Measurements from ENCODE around the gene EBPL.
"Not testable (repeated sequence)": the region's sequence is repeated elsewhere in the genome, so short reads cannot be mapped to it uniquely, and the experiment has no call there.

Gene EBPL

DNA sequence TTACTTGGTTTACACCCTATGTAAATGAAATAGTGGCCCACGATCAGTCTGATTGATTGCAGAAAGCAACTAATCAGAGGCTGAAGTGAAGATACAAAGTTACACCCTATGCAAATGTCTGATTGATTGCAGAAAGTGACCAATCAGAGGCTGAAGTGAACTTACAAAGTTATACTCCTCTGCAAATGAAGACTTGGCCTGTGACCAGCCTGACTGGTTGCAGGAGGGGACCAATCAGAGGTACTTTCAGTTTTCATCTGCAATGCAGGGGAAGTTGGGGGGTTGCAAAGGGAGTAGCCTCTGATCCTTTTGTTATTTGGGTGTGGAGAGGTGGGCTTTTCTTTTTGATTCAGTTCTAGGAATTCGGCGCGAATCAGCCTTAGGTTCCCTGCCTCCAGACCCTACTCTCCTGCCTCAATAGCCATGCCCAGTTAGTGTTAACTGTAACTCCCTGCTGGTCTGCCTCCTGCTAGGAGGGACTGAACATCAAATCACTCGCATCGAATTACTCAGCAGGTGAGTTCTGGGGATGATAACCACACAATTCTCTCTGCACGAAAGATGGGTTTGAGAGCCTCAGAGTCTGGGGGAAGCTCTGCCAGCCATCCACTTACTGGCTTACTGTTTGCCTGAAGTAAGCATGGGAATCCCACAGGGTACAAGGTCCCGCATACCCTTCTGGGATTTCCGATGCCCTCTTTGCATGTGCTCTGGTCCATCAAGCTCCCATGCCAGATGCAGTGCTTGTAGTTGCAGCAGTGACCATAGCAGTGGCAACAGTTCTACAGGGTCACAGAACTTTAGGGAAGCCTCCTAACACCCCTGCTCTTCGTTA is 55.5 kb downstream of the EBPL start:
- no peak for DNase-seq (ENCODE audit: low read depth)

DNA sequence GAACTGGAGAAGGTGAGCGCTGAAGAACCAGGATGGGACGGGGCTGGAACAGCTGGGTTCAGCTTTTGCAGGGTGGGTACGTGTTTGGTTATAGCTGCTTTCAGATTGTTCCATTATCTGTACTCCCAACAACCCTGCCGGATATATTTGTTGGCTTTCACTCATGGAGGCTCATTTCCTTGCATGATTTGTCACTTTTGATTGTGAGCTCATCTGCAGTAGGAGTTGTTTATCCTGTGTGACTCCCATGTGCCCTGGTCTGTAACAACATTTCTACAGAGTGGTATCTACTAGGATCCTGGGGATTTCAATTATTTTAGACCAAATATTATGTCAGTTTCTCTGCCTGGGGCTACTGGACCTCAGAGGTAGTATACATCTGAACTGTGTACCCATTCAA is 57.6 kb downstream of the EBPL start:
- DNase-seq (ENCODE audit: low read depth) = no peak

DNA sequence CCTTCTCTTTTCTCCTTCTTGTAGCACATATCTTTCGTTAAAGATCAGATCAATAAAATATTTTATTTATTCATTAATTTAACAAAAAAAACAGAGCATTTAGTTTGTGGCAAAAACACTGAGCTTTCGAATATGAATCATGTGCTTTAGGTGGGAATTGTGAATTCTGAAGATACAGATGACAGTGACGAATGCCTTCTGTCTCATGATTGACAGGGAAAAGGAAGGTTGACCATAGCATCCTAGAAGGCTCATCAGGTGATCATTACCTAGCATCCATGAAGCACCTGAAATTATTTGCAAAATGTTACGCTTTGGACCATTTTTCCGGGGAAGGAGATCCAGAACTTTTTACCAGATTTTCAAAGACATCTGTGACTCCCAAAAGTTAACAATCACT is 59.1 kb downstream of the EBPL start:
- no peak for DNase-seq (ENCODE audit: low read depth)

DNA sequence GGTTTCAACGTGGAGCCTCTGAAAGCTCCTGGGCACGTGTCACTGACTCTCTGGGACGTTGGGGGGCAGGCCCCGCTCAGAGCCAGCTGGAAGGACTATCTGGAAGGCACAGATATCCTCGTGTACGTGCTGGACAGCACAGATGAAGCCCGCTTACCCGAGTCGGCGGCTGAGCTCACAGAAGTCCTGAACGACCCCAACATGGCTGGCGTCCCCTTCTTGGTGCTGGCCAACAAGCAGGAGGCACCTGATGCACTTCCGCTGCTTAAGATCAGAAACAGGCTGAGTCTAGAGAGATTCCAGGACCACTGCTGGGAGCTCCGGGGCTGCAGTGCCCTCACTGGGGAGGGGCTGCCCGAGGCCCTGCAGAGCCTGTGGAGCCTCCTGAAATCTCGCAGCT is 60.7 kb downstream of the EBPL start:
- DNase-seq (ENCODE audit: low read depth) = no peak

DNA sequence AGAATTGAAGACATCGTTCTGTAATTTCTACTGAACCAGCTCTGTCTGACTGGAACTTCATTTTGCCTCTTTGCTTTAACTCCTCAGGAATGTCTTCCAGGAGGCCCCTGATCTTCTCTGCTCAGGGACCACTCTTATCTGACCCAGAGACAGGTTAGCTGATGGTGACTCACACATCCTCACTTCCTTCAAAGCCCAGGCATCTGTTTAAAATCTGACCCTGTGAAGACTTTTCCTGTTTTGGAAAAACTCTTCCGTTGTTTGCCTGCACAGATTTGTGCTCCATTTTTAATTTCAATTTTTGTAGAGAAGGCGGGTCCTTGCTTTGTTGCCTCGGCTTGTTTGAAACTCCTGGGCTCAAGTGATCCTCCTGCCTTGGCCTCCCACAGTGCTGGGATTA is 61.3 kb downstream of the EBPL start:
- no peak for DNase-seq (ENCODE audit: low read depth)

DNA sequence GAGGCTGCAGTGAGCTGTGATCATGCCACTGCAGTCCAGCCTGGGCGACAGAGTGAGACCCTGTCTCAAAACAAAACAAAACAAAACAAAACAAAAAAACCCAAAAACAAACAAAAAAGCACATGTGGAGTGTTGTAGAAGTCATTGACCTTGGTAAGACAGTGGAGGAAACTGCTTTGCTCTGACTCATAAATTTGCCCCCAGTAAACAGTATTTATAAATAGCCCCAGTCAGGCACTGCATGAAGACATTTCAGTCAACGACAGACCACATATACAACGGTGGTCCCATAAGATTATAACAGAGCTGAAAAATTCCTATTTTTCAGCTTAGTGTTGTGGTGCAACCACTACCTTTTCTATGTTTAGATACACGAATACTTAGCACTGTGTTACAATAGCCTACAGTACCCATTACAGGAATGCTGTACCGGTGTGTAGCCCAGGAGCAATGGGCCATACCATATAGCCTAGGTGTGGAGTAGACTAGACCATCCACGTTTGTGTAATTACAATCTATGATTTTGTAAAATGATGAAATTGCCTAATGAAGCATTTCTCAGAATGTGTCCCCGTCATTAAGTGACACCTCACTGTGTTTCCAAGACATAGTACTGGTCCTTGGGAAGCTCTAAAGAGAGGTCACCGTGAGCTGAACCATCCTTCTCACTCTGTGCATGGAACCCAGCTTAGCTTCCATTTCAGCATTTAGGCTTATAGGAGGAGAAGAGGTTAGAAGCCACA is 61.9 kb downstream of the EBPL start:
- DNase-seq (ENCODE audit: low read depth) = no peak

DNA sequence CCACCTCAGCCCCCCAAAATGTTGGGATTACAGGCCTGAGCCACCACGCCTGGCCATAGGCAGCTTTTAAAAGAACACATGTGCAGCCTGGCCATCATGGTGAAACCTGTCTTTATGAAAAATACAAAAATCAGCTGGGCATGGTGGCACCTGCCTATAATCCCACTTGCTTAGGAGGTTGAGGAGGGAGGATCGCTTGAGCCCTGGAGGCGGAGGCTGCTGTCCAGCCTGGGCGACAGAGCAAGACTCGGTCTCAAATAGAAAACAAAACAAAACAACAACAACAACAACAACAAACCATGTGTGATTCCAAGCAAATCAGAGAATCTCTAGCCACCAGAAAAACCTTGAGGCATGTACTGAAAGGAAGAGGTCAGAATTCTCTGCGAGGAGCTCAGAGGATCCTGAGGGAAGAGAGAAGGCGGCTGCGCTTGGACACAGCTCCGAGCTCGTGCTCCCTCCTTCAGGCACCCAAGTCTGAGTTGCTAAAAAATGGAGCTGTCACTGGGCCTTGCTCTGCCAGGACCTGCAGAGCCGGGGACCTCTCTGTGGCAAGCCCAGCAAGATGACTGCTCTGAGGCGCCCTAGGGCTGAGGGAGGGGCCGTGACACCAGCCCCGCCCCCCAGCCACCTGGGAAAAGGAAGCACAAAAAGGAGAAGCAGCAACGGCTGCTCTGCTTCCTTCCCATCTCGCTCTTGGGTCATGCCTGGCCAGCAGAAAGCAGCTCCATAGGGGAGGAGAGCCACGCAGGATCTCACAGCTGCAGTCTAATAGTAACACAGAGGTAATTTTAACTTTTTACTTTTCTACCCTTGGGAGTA is 63.2 kb downstream of the EBPL start, which contains the start of gene ARL11:
Gene ARL11, plus strand, starts transcription at position 677 of the 822 bp plus-strand sequence. CDS start 1,941 bp downstream, outside the sequence.
- peak; percentile 16 for DNase-seq (ENCODE audit: low read depth)

DNA sequence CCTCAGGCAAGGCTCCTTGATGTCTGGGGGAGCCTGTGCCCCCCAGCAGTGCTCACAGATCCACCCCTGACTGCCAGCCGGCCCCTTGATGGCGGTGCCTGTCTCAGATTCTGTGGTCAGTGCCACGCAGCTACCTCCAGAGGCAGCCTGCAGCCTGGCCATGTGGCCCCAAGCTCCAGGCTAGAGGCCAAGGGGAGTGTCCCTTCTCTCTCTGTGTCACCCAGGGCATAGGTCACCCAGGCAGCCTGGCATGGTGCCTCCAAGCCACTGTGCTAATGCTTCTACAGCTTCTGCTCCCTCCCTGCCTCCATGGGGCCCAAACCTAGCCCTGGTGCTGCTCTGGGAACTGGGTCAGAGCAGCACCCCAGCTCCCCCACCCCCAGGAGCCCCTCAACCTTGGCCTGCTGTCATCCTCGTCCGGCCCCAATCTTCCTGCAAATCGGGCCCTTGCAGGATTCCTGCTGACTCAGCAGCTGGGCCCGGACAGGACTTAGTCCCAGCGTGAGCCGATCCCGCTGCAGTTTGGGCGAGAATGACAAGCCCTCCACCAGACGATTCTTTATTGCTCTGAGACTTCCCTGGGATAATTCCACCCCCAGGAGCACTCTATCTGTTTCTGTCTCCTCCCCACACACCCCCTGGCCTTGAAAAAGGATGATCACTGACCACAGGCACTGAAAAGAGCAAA is 65.8 kb downstream of the EBPL start:
- no peak for DNase-seq (ENCODE audit: low read depth)

DNA sequence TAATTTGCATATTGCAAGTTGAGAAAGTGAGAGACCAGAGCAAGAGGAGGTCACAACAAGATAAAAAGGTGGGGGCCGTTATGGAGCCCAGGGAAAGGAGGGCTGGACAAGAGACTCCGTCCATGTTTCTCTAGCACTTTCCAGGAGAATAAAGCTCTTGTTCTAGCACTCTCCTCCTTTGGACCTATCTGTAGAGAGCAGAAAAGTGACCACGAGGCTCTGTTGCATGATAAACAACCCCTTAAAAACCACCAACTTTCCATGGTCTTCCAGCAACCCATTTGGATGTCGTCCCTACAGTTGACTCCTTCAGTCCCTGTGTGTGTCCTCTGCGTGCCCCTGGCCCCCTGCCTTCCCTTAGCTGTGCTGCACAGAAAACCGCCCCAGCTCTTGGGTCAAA is 67.1 kb downstream of the EBPL start:
- no peak for DNase-seq (ENCODE audit: low read depth)

DNA sequence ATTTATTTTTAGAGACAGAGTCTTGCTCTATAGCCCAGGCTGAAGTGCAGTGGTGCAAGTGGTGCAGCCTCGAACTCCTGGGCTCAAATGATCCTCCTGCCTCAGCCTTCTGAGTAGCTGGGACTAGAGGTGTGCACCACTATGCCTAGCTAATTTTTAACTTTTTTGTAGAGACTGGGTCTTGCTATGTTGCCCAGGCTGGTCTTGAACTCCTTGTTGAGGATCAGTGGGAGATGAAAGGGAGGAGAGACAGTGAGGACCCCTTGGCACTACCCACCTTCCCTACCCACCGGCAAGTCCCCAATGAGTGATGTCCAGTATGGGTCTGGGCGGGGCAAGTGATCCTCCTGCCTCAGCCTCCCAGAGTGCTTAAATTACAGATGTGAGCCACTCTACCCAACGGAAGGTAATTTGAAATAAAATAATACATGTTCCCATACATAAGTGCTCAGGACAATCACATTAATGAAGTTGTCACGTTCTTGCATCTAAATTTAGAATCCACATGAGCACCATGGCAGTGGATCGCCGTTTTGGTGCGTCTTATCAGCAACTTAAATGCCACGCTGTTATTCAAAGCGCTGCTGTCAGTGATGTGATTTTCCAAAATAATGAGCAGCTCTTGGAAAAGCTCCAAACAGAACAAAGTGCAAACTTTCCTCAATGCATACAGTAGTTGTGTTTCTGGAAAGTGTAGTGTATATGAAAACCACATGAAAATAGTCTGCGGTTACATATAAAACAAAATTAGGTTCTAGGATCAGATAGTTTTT is 68.9 kb downstream of the EBPL start:
- no peak for DNase-seq (ENCODE audit: low read depth)

DNA sequence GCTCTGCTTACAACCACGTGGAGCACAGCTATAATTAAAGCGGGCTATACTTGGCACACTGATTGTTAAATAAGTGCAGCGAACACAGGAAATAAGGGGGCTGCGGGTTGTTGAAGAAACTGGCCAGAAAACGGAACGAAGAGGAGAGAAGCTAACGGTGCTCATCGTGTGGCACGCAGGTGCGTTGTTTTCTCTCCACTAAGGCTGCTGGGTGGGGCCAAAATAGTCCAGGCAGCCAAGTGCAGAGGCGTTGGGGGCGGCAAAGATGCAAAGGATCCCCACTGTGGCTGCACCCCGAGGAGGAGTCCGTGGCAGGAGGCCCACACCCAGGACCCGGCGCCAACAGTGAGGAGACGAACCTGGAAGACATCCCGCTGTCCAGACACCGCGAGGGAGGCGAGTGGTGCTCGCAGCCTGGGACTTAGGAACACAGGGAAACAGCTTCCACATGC is 71.1 kb downstream of the EBPL start:
- DNase-seq (ENCODE audit: low read depth) = no peak

DNA sequence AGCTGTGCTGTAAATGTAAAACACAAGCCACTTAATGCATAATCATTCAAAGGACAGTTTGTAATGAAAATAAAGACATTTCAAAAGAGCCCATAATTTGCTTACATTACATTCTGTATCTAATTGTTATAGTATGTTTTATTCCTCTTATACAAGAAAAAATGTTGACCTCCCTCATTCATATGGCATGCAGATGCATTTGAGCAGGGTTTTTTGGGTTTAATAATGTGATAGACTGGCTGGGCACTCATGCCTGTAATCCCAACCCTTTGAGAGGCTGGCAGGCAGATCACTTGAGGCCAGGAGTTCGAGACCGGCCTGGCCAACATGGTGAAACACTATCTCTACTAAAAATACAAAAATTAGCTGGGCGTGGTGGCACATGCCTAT is 74.6 kb downstream of the EBPL start:
- DNase-seq (ENCODE audit: low read depth) = no peak

DNA sequence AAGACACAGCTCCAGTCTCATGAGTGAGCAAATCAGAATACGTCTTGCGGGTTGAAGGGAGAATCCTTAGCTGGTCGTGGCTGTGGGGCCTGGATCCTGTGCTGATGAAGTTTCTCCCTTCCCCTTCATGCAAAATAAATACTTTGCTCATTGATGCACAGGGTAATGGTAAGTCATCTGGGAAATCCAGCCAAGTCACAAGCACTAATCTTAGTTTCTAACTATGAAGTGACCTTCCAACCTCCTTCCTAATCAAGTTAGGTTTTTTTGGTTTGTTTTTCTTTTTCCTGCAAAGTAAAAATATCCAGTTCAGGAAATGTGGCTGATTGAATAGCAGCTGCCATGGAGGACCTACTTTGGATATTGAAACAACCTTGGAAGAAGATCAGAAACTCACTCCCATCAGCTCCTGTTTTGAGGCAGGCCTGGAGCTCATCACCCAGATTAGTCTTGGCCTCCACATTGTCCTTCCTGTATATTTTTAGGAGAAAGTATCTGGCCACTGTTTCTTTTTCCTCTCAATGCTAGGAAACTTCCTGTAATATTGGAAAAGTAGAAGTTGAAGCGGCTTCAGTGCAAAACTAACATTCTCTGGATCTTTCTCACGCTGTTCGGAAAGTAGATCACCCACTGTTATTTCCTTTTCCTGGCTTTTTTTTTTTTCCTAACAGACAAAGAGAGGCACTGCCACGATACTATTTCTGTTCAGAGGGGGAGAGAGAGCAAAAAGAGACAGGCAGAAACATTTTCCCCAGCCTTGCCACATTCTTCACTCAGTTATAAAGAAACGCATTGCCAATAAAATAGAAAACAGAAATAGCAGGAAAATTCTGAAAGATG is 75.2 kb downstream of the EBPL start:
- DNase-seq (ENCODE audit: low read depth) = no peak

DNA sequence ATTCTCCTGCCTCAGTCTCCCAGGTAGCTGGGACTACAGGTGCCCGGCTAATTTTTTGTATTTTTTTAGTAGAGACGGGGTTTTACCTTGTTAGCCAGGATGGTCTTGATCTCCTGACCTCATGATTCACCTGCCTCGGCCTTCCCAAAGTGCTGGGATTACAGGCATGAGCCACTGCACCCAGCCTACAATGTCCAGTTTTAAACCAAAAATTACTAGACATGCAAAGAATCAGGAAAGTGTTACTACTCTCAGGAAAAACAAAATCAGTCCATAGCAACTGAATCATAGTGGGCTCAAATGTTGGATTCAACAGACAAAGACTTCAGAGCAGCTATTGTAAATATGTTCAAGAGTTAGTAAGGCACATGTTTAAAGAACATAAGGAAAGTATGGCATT is 79.2 kb downstream of the EBPL start:
- not testable (repeated sequence) for DNase-seq (ENCODE audit: low read depth)

Data from activated T-helper 9 cell treated with anti-CD3 and anti-CD28 coated beads, Interleukin-2, amount 50 U/mL, for 16 hours (primary cell).